Measurements from ENCODE around the gene COPE.
"Not testable (repeated sequence)": the region's sequence is repeated elsewhere in the genome, so short reads cannot be mapped to it uniquely, and the experiment has no call there.

Gene COPE

DNA sequence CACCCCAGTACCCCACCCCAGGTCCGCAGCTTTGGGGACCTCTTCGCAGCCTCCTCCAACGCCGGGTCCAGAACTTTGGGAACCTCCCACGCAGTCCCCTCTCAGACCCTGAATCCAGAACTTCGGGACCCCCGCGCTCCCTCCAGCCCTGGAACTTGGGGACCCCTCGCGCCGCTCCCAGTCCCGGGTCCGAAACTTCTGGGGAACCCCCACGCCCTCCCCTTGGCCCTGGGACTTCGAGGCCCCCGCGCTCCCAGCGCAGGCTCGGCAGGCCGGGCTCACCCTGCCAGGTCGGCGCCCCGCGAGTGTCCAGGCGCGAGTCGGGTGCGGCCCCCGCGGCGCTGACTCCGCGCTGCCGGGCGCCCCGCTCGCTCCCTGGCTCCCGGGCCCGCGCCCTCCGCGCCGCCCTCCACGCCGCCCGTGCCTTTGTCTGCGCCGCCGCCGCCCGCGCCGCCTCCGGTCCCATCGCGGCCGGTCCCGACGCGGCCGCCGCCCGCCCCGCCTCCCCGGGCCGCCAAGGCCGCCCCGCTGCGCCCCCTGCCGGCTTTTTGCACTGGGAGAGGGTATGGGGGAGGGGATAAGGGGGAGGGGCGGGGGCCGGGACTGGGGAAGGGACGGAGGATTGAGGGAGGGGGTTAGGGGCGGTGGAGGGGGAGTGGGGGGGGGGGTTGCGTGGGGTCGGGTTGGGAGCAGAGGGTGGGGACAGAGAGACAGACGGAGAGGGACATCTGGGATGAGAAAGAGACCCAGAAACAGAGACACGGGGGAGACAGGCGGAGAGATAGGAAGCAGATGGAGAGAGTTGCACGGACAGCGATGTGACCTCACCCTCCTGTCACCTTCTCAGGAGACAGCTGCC is 21.8 kb upstream of the COPE start, which contains the start of gene HOMER3:
Gene HOMER3, minus strand, starts transcription at position 449 of the 859 bp plus-strand sequence. CDS start 2,235 bp downstream, outside the sequence.
- peak; percentile 87 for DNase-seq

- DNase-seq: peak; percentile 81
These were observed 21.0 kb upstream of the COPE start for GRCh38 chr19:18939922-18940768.

- DNase-seq: no peak
These were observed 20.0 kb upstream of the COPE start for GRCh38 chr19:18939163-18939562.

DNA sequence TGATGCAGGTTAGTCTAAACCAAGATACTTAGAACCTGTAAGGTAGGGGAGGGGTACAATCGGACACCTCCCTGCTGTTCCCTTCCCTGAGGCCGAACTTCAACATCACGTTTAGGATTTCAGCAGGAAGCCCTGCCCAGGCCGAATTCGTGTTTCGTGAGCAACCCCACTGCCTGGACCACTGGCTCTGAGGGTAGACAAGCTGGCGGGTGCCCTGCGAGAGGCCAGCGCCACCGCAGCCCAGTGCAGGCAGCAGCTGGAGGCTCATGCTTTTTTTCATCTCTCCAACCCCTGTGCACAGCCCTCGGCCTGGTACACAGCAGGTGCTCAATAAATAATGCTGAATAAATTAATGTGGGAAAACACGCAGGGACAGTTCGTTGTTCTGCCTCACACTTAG is 14.1 kb upstream of the COPE start:
- DNase-seq: no peak

- DNase-seq: peak; percentile 83
These were observed 13.1 kb upstream of the COPE start for GRCh38 chr19:18932216-18932841.

DNA sequence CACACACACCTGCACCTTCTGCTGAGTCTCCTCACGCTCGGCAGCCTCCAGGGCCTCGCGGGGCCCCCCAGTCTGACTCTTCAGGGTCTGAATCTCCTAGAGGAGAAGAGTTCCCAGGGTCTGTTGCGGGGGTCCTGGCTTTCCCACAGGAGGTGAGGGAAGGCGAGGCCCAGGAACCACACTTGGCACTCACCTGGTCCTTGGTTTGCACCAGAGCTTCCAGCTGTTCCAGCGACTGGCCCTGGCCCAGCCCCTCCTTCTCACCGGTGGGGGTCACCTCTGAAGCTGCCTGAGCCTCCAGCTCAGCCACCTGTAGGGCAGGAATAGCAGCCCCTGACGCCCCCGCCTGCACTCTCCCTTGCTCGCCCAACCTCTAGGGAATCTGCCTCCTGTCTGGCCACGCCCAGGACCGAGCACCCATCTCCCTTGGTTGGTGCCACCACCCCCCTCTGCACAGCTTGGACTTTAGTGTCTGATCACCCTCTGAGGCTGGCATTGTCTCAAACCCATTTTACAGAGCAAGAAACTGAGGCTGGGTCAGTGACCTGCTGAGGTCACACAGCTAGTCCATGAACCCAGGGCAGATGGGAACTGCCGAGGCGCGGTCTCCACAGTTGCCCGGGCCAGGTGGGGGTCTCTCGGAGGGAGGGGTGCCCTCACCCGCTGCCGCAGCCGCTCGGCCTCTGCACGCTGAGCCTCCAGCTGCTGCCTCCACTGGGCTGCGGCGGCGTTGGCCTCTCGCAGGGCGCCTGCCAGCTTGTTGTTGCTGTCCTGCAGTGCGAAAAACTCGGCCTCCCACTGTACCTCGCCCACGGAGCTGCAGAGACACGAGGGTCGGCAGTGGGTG is 12.4 kb upstream of the COPE start:
- DNase-seq: peak; percentile 30

GRCh38 chr19:18929311-18929710 is 10.1 kb upstream of the COPE start:
- peak; percentile 18 for DNase-seq

- DNase-seq: no peak
These were observed 9.0 kb upstream of the COPE start for GRCh38 chr19:18928018-18928805.

DNA sequence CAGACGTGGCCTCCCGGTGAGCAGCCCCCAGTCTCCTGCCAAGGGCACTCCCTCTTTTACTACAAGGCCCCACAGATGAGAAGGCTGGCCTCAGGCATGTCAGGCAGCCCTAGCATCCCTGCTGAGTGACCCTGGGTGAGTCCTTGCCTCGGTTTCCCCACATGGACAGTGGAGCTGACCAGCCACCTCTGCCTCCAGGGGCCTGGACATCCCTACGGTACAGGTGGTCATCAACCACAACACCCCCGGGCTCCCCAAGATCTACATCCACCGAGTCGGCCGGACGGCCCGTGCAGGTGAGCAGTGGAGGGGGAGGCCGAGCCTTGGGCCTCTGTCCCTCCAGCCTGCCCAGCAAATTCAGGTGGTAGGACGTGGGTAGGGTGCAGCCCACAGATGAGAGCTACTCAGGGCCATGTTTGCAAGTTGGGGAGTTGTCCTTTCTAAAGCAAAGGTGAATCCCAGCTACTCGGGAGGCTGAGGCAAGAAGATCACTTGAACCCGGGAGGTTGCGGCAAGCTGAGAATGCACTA is 5.6 kb upstream of the COPE start:
- DNase-seq: peak; percentile 16

DNA sequence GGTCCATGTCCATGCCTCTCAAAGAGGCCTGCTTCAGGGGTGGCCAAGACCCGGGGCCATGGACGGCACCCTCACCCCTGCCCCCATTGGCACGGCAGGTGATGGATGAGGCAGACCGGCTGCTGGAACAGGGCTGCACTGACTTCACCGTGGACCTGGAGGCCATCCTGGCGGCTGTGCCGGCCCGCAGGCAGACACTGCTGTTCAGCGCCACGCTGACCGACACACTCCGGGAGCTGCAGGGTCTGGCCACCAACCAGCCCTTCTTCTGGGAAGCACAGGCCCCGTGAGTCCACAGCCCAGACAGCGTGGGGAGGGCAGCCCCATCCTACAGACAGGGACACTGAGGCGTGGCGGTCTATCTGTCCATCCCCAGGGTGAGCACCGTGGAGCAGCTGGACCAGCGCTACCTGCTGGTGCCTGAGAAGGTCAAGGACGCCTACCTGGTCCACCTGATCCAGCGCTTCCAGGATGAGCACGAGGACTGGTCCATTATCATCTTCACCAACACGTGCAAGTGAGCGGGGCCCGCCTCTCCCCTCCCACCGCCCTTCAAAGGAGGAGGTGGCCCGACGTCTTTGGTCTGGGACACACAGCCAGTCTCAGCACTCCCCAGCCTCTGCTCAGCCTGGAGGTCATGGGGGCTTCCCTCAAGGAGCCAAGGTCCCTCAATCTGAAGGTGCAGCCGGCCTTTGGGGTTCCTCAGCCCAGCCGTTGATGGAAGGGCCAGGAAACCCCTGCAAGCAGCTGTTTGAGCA is 3.2 kb upstream of the COPE start:
- peak; percentile 22 for DNase-seq

DNA sequence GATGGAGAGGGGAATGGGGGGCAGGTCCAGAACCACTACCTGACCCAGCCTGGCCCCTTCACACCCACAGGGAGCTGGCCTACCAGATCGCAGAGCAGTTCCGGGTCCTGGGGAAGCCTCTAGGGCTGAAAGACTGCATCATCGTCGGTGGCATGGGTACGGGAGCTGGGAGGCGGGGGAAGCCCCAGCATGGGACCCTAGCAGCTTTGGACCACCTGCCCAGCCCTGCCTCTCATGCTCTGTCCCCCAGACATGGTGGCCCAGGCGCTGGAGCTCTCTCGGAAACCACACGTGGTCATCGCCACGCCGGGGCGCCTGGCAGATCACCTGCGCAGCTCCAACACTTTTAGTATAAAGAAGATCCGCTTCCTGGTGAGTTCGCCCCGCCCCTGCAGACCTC is 2.4 kb upstream of the COPE start:
- DNase-seq: peak; percentile 14

DNA sequence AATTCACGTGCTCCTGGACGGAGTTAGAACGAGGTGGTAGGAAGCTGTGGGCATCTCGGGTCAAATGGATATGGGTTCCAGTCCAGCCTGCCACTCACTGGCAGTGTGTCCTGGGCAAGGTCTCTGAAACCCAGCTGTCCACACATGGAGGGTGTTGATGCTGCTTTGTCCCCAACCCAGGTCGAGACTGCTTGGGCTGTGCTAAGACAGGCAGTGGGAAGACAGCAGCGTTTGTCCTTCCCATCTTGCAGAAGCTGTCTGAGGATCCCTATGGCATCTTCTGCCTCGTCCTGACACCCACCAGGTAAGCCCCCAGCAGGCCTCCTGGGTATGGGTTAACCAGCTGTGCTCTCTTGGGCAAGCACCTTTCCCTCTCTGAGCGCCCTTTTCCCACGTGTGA is 1.2 kb upstream of the COPE start:
- DNase-seq: peak; percentile 19

GRCh38 chr19:18919900-18920214 is 670 bp upstream of the COPE start:
- DNase-seq: no peak

GRCh38 chr19:18917593-18917992 is 1.6 kb downstream of the COPE start:
- DNase-seq: not testable (repeated sequence)

DNA sequence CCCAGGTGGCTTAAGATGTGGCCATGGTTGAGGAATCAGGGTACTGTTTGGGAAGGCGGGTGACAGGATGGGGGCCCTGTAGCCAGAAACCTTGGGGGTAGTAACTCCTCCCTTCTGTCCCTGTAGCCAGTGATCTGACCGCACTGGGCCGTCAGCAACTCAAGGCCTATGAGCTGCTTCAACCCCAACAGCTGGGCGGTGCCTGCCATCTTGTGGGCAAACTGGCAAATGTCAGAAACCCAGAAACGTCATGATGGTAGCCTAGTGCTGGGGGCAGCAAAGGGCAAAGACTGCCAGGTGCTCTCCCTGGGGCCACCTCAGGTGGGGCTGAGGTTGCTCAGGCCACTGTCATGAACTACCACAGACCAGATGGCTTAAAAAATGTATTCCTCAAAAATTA is 3.5 kb downstream of the COPE start:
- peak; percentile 57 for DNase-seq

- DNase-seq: no peak
These were observed 5.7 kb downstream of the COPE start for GRCh38 chr19:18913466-18913865.

- DNase-seq: no peak
These were observed 6.3 kb downstream of the COPE start for GRCh38 chr19:18912933-18913332.

DNA sequence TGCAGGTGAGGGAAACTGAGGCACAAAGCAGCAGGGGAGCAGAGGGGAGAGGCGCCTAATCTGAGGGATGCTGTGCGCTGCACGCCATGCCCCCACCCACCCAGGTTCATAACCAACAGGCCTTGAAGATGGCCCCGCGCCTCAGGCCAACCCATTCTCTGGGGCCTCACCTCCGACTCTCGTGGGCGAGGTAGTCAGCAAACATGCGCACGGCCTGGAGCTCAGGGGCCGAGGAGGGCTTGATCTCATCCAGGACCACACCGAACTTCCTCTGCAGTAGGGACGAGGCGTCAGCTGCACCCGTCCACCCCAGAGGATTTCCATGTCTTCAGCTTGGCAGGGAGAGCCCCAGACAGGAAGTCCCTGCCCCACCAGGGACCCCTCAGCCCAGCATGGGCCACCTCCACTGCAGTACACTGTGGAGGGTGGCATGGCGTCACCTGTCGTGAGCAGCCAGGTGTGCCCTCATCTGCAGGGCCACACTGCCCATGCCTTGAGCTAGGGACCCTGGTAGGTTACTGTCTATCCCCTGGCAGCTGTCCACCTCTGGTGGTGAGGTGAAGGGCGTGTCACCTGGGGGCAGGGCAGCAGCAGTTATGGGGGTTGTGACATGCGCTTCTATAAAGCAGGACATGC is 8.3 kb downstream of the COPE start:
- DNase-seq: no peak

GRCh38 chr19:18910010-18910409 is 9.2 kb downstream of the COPE start:
- no peak for DNase-seq

Data from femur (tissue), 1 donor.